Body of pancreas (tissue), 4 donors: ENCODE results near the gene CDC42EP4.

ENCODE experiments used
- CTCF ChIP-seq, 7 experiments: fragments of 450-650 bp in 4 of 7; fragments of 200-600 bp in 3 of 7; sonication (generic) in 3 of 7; IDR thresholded peaks; one replicate each; pipeline ENCODE4 v1.5.1; 2016 to 2019; ENCODE audit warnings: antibody characterized with exemption in 7 of 7
- POLR2A ChIP-seq, 3 donors: fragments of 450-650 bp; IDR thresholded peaks; one replicate each; pipeline ENCODE4 v1.6.1; 2016; ENCODE audit warnings: antibody characterized with exemption in 3 of 3, mild to moderate bottlenecking in 2 of 3

- no peak for TF ChIP-seq CTCF (IDR thresholded peaks at IDR 0.05)
- TF ChIP-seq POLR2A (IDR thresholded peaks at IDR 0.05): no peak
Measured at GRCh38 chr17:73271072-73271471, 40.7 kb downstream of the CDC42EP4 start.
